Activated naive CD8-positive, alpha-beta T cell treated with anti-CD3 and anti-CD28 coated beads for 36 hours (primary cell): ENCODE data around the gene AURKAIP1. TPM values are rescaled to one million over a fixed set of nuclear protein-coding genes. Genes with fewer than 3 reads are reported as not detected.
A peak's percentile ranks its signal among the peaks of the same experiment; 100 is the strongest.
"Not testable (repeated sequence)": the region's sequence is repeated elsewhere in the genome, so short reads cannot be mapped to it uniquely, and the experiment has no call there.

ENCODE experiments used
- DNase-seq: peaks from one replicate; pipeline ENCODE4 v3.0.0; 2021
- H3K27ac Mint-ChIP-seq: one replicate; pipeline ENCODE4 v1.8.0; 2022; ENCODE audit warnings: mild to moderate bottlenecking, moderate library complexity, mixed read lengths
- H3K27me3 Mint-ChIP-seq: one replicate; pipeline ENCODE4 v1.8.0; 2022; ENCODE audit warnings: mild to moderate bottlenecking, mixed read lengths
- H3K36me3 Mint-ChIP-seq: one replicate; pipeline ENCODE4 v1.8.0; 2021; ENCODE audit warnings: mild to moderate bottlenecking, mixed read lengths
- H3K4me1 Mint-ChIP-seq: one replicate; pipeline ENCODE4 v1.8.0; 2021; ENCODE audit warnings: mixed read lengths
- H3K4me3 Mint-ChIP-seq: one replicate; pipeline ENCODE4 v1.8.0; 2022; ENCODE audit warnings: mild to moderate bottlenecking, moderate library complexity, mixed read lengths
- H3K9me3 Mint-ChIP-seq: one replicate; pipeline ENCODE4 v1.8.0; 2022; ENCODE audit warnings: mixed read lengths
- total RNA-seq, 2 experiments: library from RNA; stranded (reverse); gene quantifications; one replicate each; pipeline ENCODE4 v1.2.3, GENCODE V29; 2021

AURKAIP1 gene
- total RNA-seq, 2 experiments from 2014 or later, result 143 to 144 TPM

DNA sequence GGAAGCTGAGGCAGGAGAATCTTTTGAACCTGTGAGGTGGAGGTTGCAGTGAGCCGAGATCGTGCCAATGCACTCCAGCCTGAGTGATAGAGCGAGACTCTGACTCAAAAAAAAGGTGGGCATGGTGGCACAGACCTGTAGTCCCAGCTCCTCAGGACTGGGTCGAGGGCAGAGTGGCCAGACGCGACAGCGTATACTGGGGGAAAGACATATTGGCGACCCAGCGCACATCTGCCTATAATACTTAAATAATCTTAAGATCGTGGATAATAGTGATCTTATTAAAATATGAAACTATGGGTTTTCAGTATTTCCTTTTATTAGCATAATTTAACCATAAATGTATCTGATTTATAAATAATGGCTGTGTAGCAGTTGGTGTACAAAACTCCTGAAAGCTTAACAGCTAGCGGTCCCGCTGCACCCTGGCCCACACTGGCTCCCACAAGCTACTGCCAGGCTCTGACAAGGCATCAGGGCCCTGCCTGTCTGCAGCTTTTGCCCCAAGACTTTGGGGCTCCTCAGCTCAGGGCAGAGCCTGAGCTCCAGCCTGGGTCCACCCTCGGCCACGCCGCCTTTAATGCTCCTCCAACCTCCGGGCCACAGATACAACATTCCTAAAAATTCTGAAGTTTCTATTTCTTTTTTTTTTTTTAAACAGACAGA is 2.7 kb upstream of the AURKAIP1 start:
- H3K4me3 Mint-ChIP-seq, result no peak overlapping the region
- H3K9me3 Mint-ChIP-seq, result no peaks in the 10 kb centered on the region
- no peak overlapping the region for H3K27ac Mint-ChIP-seq
- DNase-seq, result no peak
- peaks cover 5% of the 10 kb centered on the region for H3K36me3 Mint-ChIP-seq
- H3K27me3 Mint-ChIP-seq, result no peaks in the 10 kb centered on the region
- peaks cover 14% of the 10 kb centered on the region for H3K4me1 Mint-ChIP-seq

DNA sequence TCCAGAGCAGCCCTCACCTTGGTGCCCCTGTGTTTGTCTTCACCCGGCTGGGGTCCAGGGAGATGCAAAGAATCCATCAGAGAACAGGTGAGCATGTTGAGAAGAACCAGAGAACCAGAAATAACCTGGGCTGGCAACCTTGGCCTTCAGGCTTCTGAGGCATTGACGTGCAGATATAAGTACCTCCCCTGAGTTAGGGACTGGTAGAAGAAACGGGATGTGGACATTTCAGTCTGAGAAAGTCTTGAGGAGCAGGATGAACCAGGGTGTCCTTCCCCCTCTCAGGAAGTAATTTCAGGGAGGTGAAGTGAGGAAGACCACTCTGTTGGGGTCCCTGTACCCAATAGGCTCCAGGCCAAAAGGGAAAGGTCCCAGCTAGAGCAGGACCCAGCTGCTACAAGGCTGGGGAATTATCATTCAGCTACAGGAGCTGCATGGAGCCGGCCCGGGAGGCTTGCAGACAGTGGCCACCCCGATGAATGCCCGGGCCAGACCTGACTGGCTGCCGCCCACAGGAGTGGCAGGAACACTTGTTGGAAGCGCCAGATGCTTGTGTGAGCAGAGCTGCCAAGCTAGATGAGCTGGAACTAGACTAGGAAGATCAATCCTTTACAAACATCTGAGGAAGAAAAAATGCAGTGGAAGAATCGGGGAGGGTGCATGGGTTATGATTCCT is 1.7 kb upstream of the AURKAIP1 start:
- Mint-ChIP-seq H3K9me3 (no peaks in the 10 kb centered on the region), H3K4me1 (peaks cover 17% of the 10 kb centered on the region), H3K27me3 (no peaks in the 10 kb centered on the region), H3K27ac (peak overlapping the region; percentile 62), H3K36me3 (peaks cover 6% of the 10 kb centered on the region), H3K4me3 (peak overlapping the region; percentile 89)
- no peak for DNase-seq

DNA sequence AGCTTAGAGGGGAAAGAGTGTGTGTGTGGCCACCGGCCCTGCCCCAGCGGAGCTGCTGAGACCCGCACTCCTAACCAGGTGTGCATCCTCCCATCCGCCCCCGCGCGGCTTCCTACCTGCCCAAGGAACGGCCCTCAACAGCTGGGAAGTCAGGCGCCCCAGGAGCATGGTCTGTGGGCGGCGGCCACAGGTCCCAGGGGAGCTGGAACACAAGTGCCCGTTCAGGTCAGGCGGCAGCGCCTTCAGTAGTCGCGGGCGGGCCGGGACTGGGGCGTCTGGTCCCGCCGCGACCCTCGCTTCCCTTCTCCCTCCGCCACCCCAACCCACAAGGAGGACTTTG is 448 bp downstream of the AURKAIP1 start:
- Mint-ChIP-seq H3K27me3 (no peaks in the 10 kb centered on the region), H3K36me3 (peaks cover 6% of the 10 kb centered on the region), H3K9me3 (no peaks in the 10 kb centered on the region), H3K4me3 (peak overlapping the region; percentile 89), H3K27ac (peak overlapping the region; percentile 66), H3K4me1 (peaks cover 21% of the 10 kb centered on the region)
- DNase-seq, result no peak

DNA sequence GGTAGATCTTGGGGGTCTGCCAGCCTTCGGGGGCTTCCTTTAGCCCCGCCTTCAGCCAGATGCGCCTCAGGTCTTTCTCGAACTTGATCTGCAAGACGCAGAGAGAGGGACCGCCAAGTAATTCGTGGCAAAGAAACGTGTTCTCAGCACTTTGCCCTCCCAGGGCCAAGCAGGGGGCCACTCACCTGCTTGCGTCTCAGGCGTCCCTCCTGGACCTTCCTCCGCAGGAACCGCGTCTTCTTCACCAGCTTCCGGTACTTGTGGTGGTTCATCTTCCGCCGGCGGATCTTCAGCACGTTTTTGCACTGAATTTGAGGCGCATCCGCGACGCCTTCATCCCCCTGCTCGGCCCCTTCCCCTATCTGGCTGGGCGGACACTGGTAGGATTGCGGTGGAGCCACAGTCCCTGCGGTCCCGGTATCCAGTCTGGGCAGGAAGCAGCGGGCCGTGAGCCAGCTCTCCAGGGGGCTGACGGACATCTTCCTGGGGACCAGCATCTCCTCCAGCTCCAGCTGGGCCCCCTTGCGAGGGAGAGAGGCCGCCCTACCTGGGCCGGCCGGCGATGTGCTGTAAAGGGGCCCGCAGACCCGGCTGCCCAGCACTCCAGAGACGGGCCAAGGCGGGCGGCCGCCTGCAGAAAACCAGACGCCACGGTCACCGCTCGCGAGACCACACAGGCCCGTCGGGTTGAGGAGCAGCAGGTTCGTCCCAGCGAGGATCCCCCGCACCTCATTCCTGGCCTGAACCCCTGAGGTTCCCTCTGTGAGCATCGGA is 1.0 kb downstream of the AURKAIP1 start:
- peaks cover 6% of the 10 kb centered on the region for H3K36me3 Mint-ChIP-seq
- H3K27ac Mint-ChIP-seq, result peak overlapping the region; percentile 66
- no peaks in the 10 kb centered on the region for H3K9me3 Mint-ChIP-seq
- peak overlapping the region; percentile 89 for H3K4me3 Mint-ChIP-seq
- peaks cover 21% of the 10 kb centered on the region for H3K4me1 Mint-ChIP-seq
- DNase-seq, result no peak
- no peaks in the 10 kb centered on the region for H3K27me3 Mint-ChIP-seq

DNA sequence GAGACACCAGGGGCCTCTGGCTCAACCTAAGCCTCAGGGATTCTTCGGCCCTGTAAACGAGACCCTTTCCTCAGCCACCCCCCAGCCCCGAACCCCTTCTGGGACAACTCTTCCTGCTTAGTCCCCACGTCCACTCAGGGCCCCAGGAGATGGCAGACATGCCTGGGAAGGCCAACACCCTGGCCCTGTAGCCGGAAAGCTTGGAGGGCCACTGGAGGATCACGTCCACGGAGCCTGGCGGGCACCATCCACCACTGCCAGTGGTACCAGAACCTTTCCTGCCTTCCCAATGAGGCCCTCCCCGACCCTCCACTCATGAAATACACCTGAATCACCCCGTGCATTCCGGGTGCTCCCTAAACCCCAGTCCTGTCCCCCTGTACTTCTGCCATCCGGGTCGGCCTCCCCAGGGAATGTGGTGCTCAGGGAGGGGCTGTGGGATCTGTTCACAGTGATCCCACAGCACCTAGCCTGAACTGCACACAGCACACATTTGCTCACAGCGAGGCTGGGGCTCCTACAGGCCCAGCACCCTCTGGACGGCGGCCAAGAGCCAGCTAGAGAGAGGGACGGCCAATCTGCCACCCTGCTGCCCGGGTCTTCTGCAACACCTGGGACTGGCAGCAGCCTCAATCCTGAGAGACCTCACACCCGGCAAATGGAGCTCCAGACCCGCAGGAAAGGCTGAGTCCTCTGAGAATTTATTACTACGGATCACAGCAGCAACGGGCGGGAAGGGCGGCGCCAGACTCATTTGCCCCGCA is 1.8 kb downstream of the AURKAIP1 start:
- Mint-ChIP-seq H3K27ac (peak overlapping the region; percentile 12), H3K27me3 (no peaks in the 10 kb centered on the region), H3K4me3 (peak overlapping the region; percentile 89), H3K4me1 (peaks cover 21% of the 10 kb centered on the region), H3K36me3 (peaks cover 6% of the 10 kb centered on the region), H3K9me3 (no peaks in the 10 kb centered on the region)
- no peak for DNase-seq

DNA sequence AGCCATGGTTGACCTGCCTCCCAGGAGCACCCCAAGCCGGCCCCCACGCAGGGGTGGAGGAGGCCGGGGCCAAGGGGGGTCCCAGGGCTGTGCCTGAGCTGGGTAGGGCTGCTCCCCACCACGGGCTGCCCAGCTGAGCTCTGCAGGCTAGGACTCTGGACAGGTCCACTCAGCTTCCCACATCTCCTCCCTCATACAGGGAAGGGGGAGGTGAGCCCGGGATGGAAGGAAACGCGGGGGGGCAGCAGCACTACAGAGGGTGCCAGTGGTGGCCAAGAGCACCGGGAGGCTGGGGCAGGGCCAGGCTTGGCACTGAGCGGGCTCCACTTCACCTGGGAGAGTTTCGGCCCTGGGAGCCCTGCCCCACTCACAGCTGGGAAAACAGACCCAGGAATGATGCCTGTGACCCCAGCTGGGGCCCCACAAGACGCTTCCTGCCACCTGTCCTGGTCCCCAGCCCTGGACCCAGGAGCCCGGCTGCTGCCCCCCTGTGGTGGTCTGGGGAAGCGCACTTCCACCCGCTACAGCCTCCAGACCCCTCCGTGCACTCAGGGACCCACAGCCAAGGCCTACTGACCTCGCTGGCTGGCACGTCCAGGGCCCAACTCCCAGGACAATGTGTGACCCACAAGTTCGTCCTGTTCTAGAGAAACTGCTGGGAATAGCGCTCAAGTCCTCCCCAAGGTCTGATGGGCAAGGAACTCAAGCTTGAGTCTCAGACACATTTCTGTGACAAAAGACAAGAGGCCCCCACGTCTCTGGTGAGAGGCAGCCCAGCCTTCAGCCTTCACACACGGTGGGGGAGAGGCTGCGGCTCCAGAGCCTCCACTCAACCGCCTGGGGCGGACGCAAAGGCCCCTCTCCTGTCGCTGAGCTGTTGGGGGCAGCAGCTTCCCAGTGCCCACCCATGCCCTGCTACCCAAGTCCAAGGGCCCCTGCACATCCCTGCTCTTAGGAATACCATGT is 3.0 kb downstream of the AURKAIP1 start:
- Mint-ChIP-seq H3K36me3 (peaks cover 6% of the 10 kb centered on the region), H3K9me3 (no peaks in the 10 kb centered on the region), H3K27ac (peak overlapping the region; percentile 42), H3K4me3 (no peak overlapping the region), H3K4me1 (peaks cover 21% of the 10 kb centered on the region), H3K27me3 (no peaks in the 10 kb centered on the region)
- DNase-seq, result peak; percentile 81

DNA sequence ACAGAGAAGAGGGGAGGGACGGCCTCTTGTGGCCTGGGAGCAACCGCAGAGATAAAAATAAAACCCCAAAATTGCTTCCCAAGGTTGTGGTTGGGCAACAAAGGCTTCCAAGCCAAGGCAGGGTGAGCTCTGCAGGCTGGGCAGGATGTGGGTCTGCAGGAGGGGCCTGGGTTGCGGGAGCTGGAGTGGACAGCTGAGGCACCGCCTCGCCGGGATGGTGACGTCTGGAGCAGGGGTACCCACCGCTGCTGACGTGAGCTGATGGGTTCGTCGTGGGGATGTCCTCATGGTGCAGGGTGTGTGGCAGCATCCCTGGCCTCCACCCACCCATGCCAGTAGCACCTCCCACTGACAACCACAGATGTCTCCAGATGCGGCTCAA is 3.7 kb downstream of the AURKAIP1 start:
- H3K36me3 Mint-ChIP-seq, result peaks cover 4% of the 10 kb centered on the region
- no peaks in the 10 kb centered on the region for H3K27me3 Mint-ChIP-seq
- peak; percentile 46 for DNase-seq
- H3K9me3 Mint-ChIP-seq, result no peaks in the 10 kb centered on the region
- H3K27ac Mint-ChIP-seq, result no peak overlapping the region
- peak overlapping the region; percentile 9 for H3K4me3 Mint-ChIP-seq
- H3K4me1 Mint-ChIP-seq, result peaks cover 18% of the 10 kb centered on the region

DNA sequence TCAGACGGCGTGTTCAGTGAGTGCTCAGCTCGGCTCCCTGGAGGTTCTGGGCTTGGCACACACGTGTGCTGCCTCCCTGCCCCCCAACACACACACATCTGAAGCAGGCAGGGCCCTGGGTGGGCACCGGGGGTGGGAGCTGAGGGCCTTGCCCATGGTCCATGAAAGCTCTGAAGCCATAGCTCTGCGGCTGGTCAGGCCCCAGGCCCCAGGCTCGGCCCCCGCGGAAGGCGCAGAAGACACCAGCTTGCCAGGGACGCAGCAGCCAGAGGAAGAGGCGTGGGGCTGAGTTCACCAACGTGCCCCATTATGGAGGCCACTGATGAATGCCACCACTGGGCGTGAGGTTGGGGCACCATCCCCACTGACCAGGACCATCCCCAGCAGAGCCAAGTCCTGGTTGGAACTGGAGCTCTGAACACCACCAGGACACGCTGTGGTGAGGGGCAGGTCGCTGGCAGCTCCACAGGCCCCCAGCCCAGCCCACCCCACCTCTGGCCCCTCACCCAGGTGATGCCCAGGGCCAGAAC is 4.2 kb downstream of the AURKAIP1 start:
- DNase-seq, result no peak

DNA sequence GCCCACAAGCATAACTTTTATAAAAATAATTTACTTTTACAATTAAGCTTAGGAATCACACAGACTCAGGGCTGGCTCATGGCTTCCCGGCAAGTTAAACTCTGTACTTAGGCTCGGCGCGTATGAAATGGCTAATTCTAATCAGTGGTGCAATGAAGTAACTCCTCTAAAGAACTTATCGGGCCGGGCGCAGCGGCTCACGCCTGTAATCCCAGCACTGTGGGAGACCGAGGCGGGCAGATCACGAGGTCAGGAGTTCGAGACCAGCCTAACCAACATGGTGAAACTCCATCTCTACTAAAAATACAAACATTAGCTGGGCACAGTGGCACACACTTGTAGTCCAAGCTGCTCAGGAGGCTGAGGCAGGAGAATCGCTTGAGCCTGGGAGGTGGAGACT is 4.9 kb downstream of the AURKAIP1 start:
- not testable (repeated sequence) for H3K27me3 Mint-ChIP-seq, H3K4me3 Mint-ChIP-seq, H3K27ac Mint-ChIP-seq, H3K36me3 Mint-ChIP-seq, DNase-seq, H3K9me3 Mint-ChIP-seq
- peaks cover 16% of the 10 kb centered on the region for H3K4me1 Mint-ChIP-seq

More for the DNA sequence above, 4.2 kb downstream of the AURKAIP1 start:
- H3K4me3 Mint-ChIP-seq, result no peak overlapping the region
- H3K27me3 Mint-ChIP-seq, result no peaks in the 10 kb centered on the region
- no peak overlapping the region for H3K27ac Mint-ChIP-seq
- peaks cover 16% of the 10 kb centered on the region for H3K4me1 Mint-ChIP-seq
- H3K9me3 Mint-ChIP-seq, result no peaks in the 10 kb centered on the region
- H3K36me3 Mint-ChIP-seq, result peaks cover 4% of the 10 kb centered on the region

DNA sequence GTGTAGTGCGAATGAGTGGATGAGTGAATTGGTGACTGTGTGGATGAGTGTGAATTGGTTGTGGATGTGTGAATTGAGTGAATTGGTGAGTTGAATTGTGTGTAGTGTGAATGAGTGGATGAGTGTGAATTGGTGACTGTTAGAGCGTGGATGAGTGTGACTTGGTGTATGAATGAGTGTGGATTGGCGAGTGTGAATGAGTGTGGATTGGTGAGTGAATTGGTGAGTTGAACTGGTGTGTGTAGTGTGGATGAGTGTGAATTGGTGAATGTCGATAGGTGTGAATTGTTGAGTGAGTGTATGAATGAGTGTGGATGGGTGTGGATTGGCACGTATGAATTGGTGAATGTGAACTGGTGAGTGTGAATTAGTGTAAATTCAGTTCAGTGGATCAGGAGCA is 7.7 kb downstream of the AURKAIP1 start:
- Mint-ChIP-seq H3K4me1 (peaks cover 6% of the 10 kb centered on the region), H3K27me3 (no peaks in the 10 kb centered on the region), H3K27ac (no peak overlapping the region), H3K4me3 (no peak overlapping the region), H3K9me3 (no peaks in the 10 kb centered on the region), H3K36me3 (peaks cover 1% of the 10 kb centered on the region)
- DNase-seq, result no peak

DNA sequence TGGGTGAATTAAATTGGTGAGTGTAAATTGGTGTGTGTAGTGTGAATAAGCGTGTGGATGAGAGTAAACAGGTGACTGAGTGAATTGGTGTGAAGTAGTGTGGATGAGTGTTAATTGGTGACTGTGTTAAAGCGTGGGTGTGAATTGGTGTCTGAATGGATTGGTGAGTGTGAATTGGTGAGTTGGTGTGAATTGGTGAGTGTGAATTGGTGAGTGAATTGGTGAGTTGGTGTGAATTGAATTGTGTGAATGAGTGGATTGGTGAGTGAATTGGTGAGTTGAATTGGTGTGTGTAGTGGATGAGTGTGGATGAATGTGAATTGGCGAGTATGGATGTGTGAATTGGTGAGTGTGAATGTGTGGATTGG is 8.3 kb downstream of the AURKAIP1 start:
- no peaks in the 10 kb centered on the region for H3K27me3 Mint-ChIP-seq
- no peaks in the 10 kb centered on the region for H3K9me3 Mint-ChIP-seq
- H3K27ac Mint-ChIP-seq, result no peak overlapping the region
- DNase-seq, result no peak
- H3K4me3 Mint-ChIP-seq, result no peak overlapping the region
- peaks cover 4% of the 10 kb centered on the region for H3K4me1 Mint-ChIP-seq
- H3K36me3 Mint-ChIP-seq, result no peaks in the 10 kb centered on the region

DNA sequence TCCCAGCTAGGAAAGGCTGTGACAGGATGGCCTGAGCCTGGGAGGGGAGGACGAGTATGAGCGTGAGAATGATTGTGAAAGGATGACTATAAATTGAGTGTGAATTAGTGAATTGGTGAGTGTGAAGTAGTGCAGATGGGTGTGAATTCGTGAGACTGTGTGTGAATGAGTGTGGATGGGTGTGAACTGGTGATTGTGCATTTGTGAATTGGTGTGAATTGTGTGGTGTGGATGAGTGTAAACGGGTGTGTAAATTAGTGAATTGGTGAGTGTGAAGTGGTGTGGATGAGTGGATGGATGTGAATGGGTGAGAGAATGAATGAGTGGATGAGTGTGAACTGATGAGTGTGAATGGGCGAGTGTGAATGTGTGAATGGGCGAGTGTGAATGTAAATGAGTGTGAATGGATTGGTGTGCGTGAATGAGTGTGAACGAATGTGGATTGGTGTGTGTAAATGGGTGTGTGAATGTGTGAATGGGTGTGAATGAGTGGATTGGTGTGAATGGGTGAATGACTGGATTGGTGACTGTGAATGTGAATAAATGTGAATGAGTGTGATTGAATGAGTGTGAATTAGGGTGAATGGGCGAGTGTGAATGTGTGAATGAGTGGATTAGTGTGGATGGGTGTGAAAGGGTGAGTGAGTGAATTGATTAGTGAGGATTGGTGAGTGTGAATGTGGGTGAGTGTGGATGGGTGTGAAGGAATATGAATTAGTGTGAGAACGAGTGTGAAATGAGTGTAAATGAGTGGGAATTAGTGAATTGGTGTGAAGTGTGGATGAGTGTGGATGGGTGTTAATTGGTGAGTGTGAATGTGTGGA is 8.9 kb downstream of the AURKAIP1 start:
- no peaks in the 10 kb centered on the region for H3K4me1 Mint-ChIP-seq
- H3K36me3 Mint-ChIP-seq, result no peaks in the 10 kb centered on the region
- H3K27ac Mint-ChIP-seq, result no peak overlapping the region
- no peak for DNase-seq
- H3K27me3 Mint-ChIP-seq, result no peaks in the 10 kb centered on the region
- no peaks in the 10 kb centered on the region for H3K9me3 Mint-ChIP-seq
- H3K4me3 Mint-ChIP-seq, result no peak overlapping the region

DNA sequence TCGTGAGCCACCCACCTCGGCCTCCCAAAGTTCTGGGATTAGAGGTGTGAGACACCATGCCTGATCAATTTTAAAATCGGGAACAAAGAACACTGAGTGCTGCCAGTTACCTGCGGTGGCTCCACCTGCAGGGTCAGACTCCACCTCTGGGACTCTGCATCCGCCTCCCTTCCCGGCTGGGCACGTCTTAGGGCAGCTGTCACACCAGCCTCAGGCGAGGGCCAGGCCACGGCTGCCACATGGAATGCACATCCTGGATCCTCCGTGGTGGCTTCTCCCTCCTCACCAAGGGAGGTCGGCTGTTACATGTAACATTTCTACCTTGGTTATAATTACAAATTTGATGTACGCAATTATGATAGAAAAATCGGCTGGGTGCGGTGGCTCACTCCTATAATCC is 10.7 kb downstream of the AURKAIP1 start:
- Mint-ChIP-seq H3K36me3 (no peaks in the 10 kb centered on the region), H3K27ac (no peak overlapping the region), H3K9me3 (no peaks in the 10 kb centered on the region), H3K27me3 (no peaks in the 10 kb centered on the region), H3K4me1 (peaks cover 4% of the 10 kb centered on the region), H3K4me3 (no peak overlapping the region)
- DNase-seq, result no peak
